HCT116 (cell line): ENCODE results near the gene SNRNP200. TPM values are rescaled to one million over a fixed set of nuclear protein-coding genes. Genes with fewer than 3 reads are reported as not detected.

Experiments
- ATAC-seq: fragments of 200-7000 bp; cut with Tn5 transposase; 2 replicates; pipeline ENCODE4 v1.9.1; 2020; ENCODE audit warnings: mild to moderate bottlenecking, moderate library complexity
- BruUV-seq: library from RNA; stranded (reverse); fragments of 400-500 nt; replicated peaks from 2 replicates; lab custom pipeline; 2021; lab: Mats Ljungman, UMichigan
- CTCF ChIA-PET: fragments of 300-600 bp; sonication (Branson Sonifier 250); formaldehyde crosslinking; loops from one replicate; lab custom pipeline; 2021; ENCODE audit warnings: antibody characterized with exemption; lab: Charles Lee
- POLR2A ChIA-PET: fragments of 300-600, 350-600 bp; sonication (Branson Sonifier 250); formaldehyde crosslinking; loops from one replicate; lab custom pipeline; 2021; ENCODE audit warnings: antibody characterized with exemption; lab: Charles Lee
- RAD21 ChIA-PET, 2 experiments: fragments of 300-600 bp; sonication (Branson Sonifier 250); formaldehyde crosslinking; loops; one replicate each; lab custom pipeline; 2023; ENCODE audit warnings: low total read pairs in 2 of 2; ENCODE audit not compliant: uncharacterized antibody in 2 of 2, unreplicated experiment in 2 of 2, low non-redundant PET in 1 of 2; lab: Charles Lee
- DNase-seq: peaks from one replicate; pipeline ENCODE4 v3.0.0-alpha.2; 2010; ENCODE audit warnings: low read depth, low spot score
- H2AFZ ChIP-seq: fragments of 200-600 bp; shearing (Covaris generic), sonication (generic); 2 replicates; pipeline ENCODE4 v1.6.1; 2017; ENCODE audit warnings: low read depth, mixed run types, mixed read lengths, antibody characterized with exemption, low read length; ENCODE audit not compliant: poor library complexity, severe bottlenecking
- H3K27ac ChIP-seq: 2 replicates; pipeline ENCODE4 v1.5.1; 2012; ENCODE audit warnings: low read depth, low read length
- H3K27me3 ChIP-seq: fragments of 200-600 bp; sonication (generic); 2 replicates; pipeline ENCODE4 v1.6.1; 2016; ENCODE audit warnings: mixed run types, low read length, mixed read lengths; ENCODE audit not compliant: insufficient read depth
- H3K36me3 ChIP-seq, 2 experiments: fragments of 200-500 bp in 1 of 2; fragments of 200-600 bp in 1 of 2; sonication (Bioruptor generic) in 1 of 2; sonication (generic) in 1 of 2; 2 replicates each; pipeline versions ENCODE4 v1.5.1 to v1.6.1; 2014 to 2016; ENCODE audit warnings: low read length in 2 of 2, inconsistent platforms in 1 of 2, mixed read lengths in 1 of 2, mixed run types in 1 of 2; ENCODE audit not compliant: insufficient read depth in 2 of 2, control insufficient read depth in 1 of 2
- H3K4me1 ChIP-seq, 2 experiments: fragments of 200-600 bp in 1 of 2; sonication (generic) in 1 of 2; 2 replicates each; pipeline versions ENCODE4 v1.5.1 to v1.6.1; 2012 to 2017; ENCODE audit warnings: low read length in 2 of 2, inconsistent platforms in 1 of 2, mild to moderate bottlenecking in 1 of 2, mixed read lengths in 1 of 2, mixed run types in 1 of 2, moderate library complexity in 1 of 2; ENCODE audit not compliant: insufficient read depth in 2 of 2, control insufficient read depth in 1 of 2
- H3K4me2 ChIP-seq: fragments of 200-600 bp; sonication (generic); 2 replicates; pipeline ENCODE4 v1.6.1; 2017; ENCODE audit warnings: mixed run types, low read length, mixed read lengths
- H3K4me3 ChIP-seq, 2 experiments: fragments of 200-600 bp in 1 of 2; sonication (generic) in 1 of 2; replicated peaks in 1 of 2; 2 replicates each; pipeline ENCODE4 v1.5.1; 2011 to 2016; ENCODE audit warnings: low read length in 2 of 2, control low read depth in 1 of 2, low read depth in 1 of 2, mild to moderate bottlenecking in 1 of 2, mixed read lengths in 1 of 2, mixed run types in 1 of 2
- H3K79me2 ChIP-seq: fragments of 200-600 bp; sonication (generic); 2 replicates; pipeline ENCODE4 v1.6.1; 2017; ENCODE audit warnings: mild to moderate bottlenecking, mixed run types, low read length, moderate library complexity, mixed read lengths; ENCODE audit not compliant: insufficient read depth
- H3K9ac ChIP-seq: fragments of 200-600 bp; sonication (generic); 2 replicates; pipeline ENCODE4 v1.6.1; 2016; ENCODE audit warnings: low read length, mixed read lengths
- H3K9me2 ChIP-seq: fragments of 200-600 bp; sonication (generic), shearing (Covaris generic); 2 replicates; pipeline ENCODE4 v1.6.1; 2017; ENCODE audit warnings: mixed run types, mild to moderate bottlenecking, moderate library complexity; ENCODE audit not compliant: insufficient read depth
- H3K9me3 ChIP-seq, 2 experiments: fragments of 200-500 bp in 1 of 2; fragments of 200-600 bp in 1 of 2; sonication (Bioruptor generic) in 1 of 2; sonication (generic) in 1 of 2; 2 replicates each; pipeline ENCODE4 v1.6.1; 2014 to 2017; ENCODE audit warnings: low read length in 2 of 2, mixed read lengths in 2 of 2, inconsistent platforms in 1 of 2, low read depth in 1 of 2, mild to moderate bottlenecking in 1 of 2, mixed run types in 1 of 2, moderate library complexity in 1 of 2; ENCODE audit not compliant: control insufficient read depth in 1 of 2, insufficient read depth in 1 of 2
- H4K20me1 ChIP-seq: fragments of 200-600 bp; sonication (generic), shearing (Covaris generic); 2 replicates; pipeline ENCODE4 v1.6.1; 2017; ENCODE audit warnings: mixed run types, mild to moderate bottlenecking, moderate library complexity; ENCODE audit not compliant: insufficient read depth
- CEBPB ChIP-seq: IDR thresholded peaks from 2 replicates; pipeline ENCODE4 v1.6.1; 2012; ENCODE audit warnings: low read depth
- EZH2phosphoT487 ChIP-seq: fragments of 200-600 bp; IDR thresholded peaks from 2 replicates; pipeline ENCODE4 v1.6.1; 2018; ENCODE audit warnings: antibody characterized with exemption, borderline replicate concordance
- FOSL1 ChIP-seq: IDR thresholded peaks from 2 replicates; pipeline ENCODE4 v1.6.1; 2012; ENCODE audit warnings: low read depth
- RAD21 ChIP-seq: IDR thresholded peaks from 2 replicates; pipeline ENCODE4 v1.6.1; 2012; ENCODE audit warnings: low read depth, mild to moderate bottlenecking
- SIN3A ChIP-seq: IDR thresholded peaks from 2 replicates; pipeline ENCODE4 v1.6.1; 2012; ENCODE audit warnings: low read depth
- YY1 ChIP-seq: IDR thresholded peaks from 2 replicates; pipeline ENCODE4 v1.6.1; 2011; ENCODE audit warnings: low read length, low read depth, moderate library complexity, mild to moderate bottlenecking; ENCODE audit not compliant: insufficient replicate concordance; ENCODE audit errors: extremely low read depth
- ZNF274 ChIP-seq: fragments of 200-500 bp; sonication (Bioruptor generic); IDR thresholded peaks from 2 replicates; pipeline ENCODE4 v1.6.1; 2014; ENCODE audit warnings: mild to moderate bottlenecking, low read depth, low read length, inconsistent platforms
- intact Hi-C: fragments of 100-400 bp; cut with micrococcal nuclease; formaldehyde crosslinking; loops from 2 replicates; pipeline ENCODE4 v1.10.0; 2022
- total RNA-seq: library from RNA; stranded (reverse); gene quantifications from one replicate; pipeline ENCODE4 v1.2.1, GENCODE V29; 2021; ENCODE audit not compliant: unreplicated experiment

Gene SNRNP200
- total RNA-seq, 1 experiment from 2014 or later: 202 TPM

DNA sequence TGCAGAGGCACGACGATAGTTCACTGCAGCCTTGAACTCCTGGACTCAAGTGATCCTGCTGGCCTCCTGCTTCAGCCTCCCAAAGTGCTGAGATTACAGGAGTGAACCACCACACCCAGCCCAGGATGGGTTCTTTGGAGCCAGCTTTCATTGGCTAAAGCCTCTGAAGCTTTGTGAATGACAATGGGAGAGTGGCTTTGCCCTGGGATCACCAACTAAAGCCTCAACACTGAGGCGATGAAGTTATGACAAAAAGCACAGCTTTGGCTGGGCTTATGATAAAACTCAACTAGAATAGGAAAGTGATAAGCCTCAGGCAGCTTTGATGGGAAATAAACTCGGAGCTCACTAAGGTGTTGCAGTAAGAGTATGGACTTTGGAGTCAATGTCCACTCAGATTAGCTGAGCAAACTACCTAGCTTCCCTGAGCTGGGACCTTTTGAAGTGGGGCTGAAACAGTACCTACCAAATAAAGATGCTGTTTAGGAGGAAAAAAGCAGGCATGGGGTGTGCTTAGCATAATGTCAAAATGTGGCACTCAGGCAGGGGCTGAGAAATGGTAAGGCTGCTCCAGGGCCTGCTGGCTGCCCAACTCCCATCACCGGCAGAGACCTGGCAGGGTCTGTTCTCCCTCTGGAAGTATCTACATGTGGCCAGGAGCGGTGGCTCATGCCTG, 43.9 kb downstream of the SNRNP200 start:
- no peak overlapping the region; a peak in 1 of 4 replicates for H3K4me3 ChIP-seq
- POLR2A ChIA-PET: interaction anchor here (2.3 to 2.7 kb wide), 2 partner anchors 11 to 53 kb away, joined by 5 to 9 read pairs; partner anchors contain the start of gene STARD7
- no peaks in the 10 kb centered on the region for H4K20me1 ChIP-seq
- no peaks in the 10 kb centered on the region for H3K9me3 ChIP-seq
- intact Hi-C loops: loop anchor here (2.0 kb wide), 1 partner anchor 53 kb away; the partner anchor contains the start of gene STARD7
- H3K27me3 ChIP-seq: no peaks in the 10 kb centered on the region
- H3K79me2 ChIP-seq: peaks cover 75% of the 10 kb centered on the region
- no TSS peak for BruUV-seq
- CTCF ChIA-PET: interaction anchor here (0.9 to 3.4 kb wide), 5 partner anchors 53 to 269 kb away, joined by 3 to 25 read pairs (median 4); partner anchors contain the start of genes ADRA2B, ANKRD36C and STARD7
- H3K27ac ChIP-seq: peak overlapping the region; percentile 63
- TF ChIP-seq ZNF274: no peak
- TF ChIP-seq EZH2phosphoT487: no peak
- TF ChIP-seq CEBPB: no peak
- no peak for TF ChIP-seq SIN3A
- TF ChIP-seq FOSL1: no peak
- no peak for TF ChIP-seq RAD21
- no peak for TF ChIP-seq YY1
- ATAC-seq: no peak
- RAD21 ChIA-PET: interaction anchor here in 1 of 2 experiments (1.2 kb wide), 1 partner anchor 53 kb away, joined by 3 read pairs; no protein-coding TSS in a partner anchor
- no peak overlapping the region for H2AFZ ChIP-seq
- H3K9me2 ChIP-seq: no peaks in the 10 kb centered on the region
- H3K4me2 ChIP-seq: peak overlapping the region; percentile 70
- peaks cover 0 to 7% of the 10 kb centered on the region in 2 experiments; a peak in 1 of 4 replicates for H3K36me3 ChIP-seq
- H3K9ac ChIP-seq: peak overlapping the region; percentile 33; the same call in 1 of the 2 replicates
- H3K4me1 ChIP-seq: peaks cover 33 to 49% of the 10 kb centered on the region in 2 experiments
- DNase-seq: no peak
